ENCODE measurements around the gene ST7. TPM values are rescaled to one million over a fixed set of nuclear protein-coding genes. Genes with fewer than 3 reads are reported as not detected.

ST7 gene
- total RNA-seq, 2 donors from 2014 or later = 24.6 to 34.3 TPM

DNA sequence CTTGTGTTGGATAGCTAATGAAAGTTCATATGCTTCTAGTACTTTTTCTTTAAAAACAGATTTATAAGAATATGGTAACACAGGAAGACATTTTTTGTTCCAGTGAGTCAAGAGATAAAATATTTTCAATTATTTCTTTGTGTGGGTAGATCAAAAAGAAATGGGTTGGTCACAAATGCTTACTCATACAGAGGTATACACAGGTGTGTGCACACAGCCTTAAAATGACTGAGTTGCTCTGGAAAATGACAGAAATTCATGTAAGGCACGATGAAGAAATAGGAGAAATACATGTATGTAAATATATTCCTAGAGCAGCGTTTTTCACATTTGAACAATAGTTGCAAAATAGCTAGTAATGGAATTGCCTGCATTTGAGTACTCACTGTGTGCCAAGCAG, 66.0 kb downstream of the ST7 start:
- DNase-seq (no peak), ATAC-seq (no peak)
- H3K27me3 ChIP-seq = no peaks in the 10 kb centered on the region
- H3K4me1 ChIP-seq = peaks cover 11% of the 10 kb centered on the region
- intact Hi-C loops (cut with DNase I) = no loop called here
- no peak for TF ChIP-seq POLR2A (IDR thresholded peaks at IDR 0.05)
- TF ChIP-seq, protein P1, sequence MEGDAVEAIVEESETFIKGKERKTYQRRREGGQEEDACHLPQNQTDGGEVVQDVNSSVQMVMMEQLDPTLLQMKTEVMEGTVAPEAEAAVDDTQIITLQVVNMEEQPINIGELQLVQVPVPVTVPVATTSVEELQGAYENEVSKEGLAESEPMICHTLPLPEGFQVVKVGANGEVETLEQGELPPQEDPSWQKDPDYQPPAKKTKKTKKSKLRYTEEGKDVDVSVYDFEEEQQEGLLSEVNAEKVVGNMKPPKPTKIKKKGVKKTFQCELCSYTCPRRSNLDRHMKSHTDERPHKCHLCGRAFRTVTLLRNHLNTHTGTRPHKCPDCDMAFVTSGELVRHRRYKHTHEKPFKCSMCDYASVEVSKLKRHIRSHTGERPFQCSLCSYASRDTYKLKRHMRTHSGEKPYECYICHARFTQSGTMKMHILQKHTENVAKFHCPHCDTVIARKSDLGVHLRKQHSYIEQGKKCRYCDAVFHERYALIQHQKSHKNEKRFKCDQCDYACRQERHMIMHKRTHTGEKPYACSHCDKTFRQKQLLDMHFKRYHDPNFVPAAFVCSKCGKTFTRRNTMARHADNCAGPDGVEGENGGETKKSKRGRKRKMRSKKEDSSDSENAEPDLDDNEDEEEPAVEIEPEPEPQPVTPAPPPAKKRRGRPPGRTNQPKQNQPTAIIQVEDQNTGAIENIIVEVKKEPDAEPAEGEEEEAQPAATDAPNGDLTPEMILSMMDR (IDR thresholded peaks at IDR 0.05) = no peak
- H3K27ac ChIP-seq = no peak overlapping the region
- no peak overlapping the region for H3K4me3 ChIP-seq
- 71 to 83% methylated on average over 2 of the region's 2 CpGs for WGBS, 2 donors
- H3K36me3 ChIP-seq (replicated peaks in 1 of 2; ENCODE audit: insufficient read depth in 1 of 2, low read depth in 2 of 2) = no peaks in the 10 kb centered on the region
- H3K9me3 ChIP-seq = no peaks in the 10 kb centered on the region

DNA sequence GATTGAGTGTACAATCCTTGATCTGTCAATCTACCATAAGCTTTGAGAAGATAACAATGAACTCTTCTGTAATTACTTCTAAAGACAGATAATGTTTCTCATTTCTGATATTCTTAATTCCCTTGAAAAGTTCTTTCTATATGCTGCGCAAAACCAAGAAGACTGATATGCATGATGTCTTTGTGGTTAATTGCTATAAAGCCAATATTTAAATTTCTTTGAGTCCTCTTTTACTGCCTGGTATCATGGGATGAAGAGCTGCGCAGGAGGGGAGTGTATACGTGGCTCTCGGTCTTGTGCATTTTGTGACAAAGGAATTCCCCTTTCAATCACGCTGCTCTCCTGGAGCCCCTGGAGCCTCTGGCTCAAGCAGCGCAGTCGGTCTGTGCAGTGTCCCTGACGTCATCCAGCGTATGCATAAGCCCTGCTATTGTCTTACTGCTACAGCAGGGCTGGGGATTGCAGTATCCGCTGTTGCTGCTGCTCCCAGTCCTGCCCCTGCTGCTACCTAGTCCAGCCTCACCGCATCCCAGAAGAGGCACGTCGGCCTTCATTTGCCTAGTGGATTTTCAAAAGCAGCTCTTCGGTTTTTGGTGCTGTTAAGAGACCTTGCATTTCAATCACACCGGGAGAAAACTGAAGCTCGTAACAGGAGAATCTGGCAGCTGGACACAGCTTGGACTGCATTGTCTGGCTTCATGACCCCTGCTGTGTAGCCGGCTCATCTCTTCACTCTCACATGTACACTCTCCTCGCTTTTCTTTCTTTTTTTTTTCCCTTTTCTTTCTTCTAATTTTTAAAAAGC, 66.7 kb downstream of the ST7 start:
- Histone ChIP-seq H3K4me1 (peaks cover 6% of the 10 kb centered on the region), H3K27ac (peak overlapping the region in 1 of 4 donors; percentile 34), H3K27me3 (no peaks in the 10 kb centered on the region), H3K36me3 (replicated peaks in 1 of 2; ENCODE audit: insufficient read depth in 1 of 2, low read depth in 2 of 2) (no peaks in the 10 kb centered on the region), H3K9me3 (no peaks in the 10 kb centered on the region), H3K4me3 (no peak overlapping the region)
- ATAC-seq (peak; percentile 82), DNase-seq (peak; percentile 33 to 71 (median 60))
- 64 to 68% methylated on average over 17 to 18 of the region's 18 CpGs for WGBS, 2 donors
- intact Hi-C loops (cut with DNase I) = no loop called here
- TF ChIP-seq, protein P1 (IDR thresholded peaks at IDR 0.05) = no peak
- peak in 1 of 3 donors; percentile 30 for TF ChIP-seq POLR2A (IDR thresholded peaks at IDR 0.05)

DNA sequence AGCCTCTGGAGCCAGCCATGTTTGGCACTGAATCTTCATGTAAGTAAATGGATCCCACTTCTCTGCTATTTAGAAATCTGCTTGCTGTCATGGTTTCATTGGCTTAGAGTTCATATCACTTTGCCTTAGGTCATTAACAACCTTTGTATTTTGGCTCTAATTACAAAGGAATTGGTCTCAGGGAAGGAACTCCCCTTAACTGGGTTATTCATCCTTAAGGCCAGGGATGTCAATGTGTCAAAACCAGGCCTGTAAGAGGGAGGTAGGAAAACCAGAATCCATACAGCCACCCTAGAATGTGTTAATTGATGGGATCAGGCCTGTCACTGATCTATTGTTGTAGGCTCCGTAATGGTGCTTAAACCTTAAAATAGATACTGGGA, 67.3 kb downstream of the ST7 start:
- no peak for ATAC-seq

DNA sequence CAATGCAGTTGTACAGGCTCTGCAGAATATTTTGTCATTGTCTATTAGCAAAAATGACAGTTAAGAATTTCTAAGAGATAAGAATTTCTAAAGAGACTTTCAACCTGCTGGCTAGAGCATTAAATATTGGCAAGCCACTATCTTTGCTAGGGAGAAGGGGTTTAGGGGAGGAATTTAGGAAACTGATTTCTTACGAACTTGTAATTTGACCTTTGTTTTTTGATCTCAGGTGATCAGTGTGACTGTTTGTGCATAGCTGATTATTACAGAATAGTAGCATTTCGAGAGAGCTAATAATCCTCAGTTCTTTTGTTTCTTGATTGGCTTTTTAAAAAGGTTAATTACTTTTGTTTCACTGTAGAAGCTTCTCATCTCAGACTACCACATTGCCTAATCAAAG, 68.1 kb downstream of the ST7 start:
- H3K27ac ChIP-seq = no peak overlapping the region
- no peaks in the 10 kb centered on the region for H3K27me3 ChIP-seq
- H3K9me3 ChIP-seq = no peaks in the 10 kb centered on the region
- DNase-seq (no peak), ATAC-seq (no peak)
- 26 to 28% methylated on average over 2 of the region's 2 CpGs for WGBS, 2 donors
- H3K36me3 ChIP-seq (replicated peaks in 1 of 2; ENCODE audit: insufficient read depth in 1 of 2, low read depth in 2 of 2) = no peaks in the 10 kb centered on the region
- H3K4me3 ChIP-seq = no peak overlapping the region
- intact Hi-C loops (cut with DNase I) = no loop called here
- peaks cover 10% of the 10 kb centered on the region for H3K4me1 ChIP-seq
- no peak for TF ChIP-seq POLR2A (IDR thresholded peaks at IDR 0.05)
- TF ChIP-seq, protein P1 (IDR thresholded peaks at IDR 0.05) = no peak

More for the DNA sequence above, 67.3 kb downstream of the ST7 start:
- no peak overlapping the region for H3K4me3 ChIP-seq
- no peak for DNase-seq
- intact Hi-C loops (cut with DNase I) = no loop called here
- H3K27ac ChIP-seq = peak overlapping the region in 1 of 4 donors; percentile 34
- no peak for TF ChIP-seq POLR2A (IDR thresholded peaks at IDR 0.05)
- TF ChIP-seq, protein P1 (IDR thresholded peaks at IDR 0.05) = no peak
- no peaks in the 10 kb centered on the region for H3K27me3 ChIP-seq
- H3K36me3 ChIP-seq (replicated peaks in 1 of 2; ENCODE audit: insufficient read depth in 1 of 2, low read depth in 2 of 2) = no peaks in the 10 kb centered on the region
- peaks cover 6% of the 10 kb centered on the region for H3K4me1 ChIP-seq
- H3K9me3 ChIP-seq = no peaks in the 10 kb centered on the region
- 57 to 79% methylated on average over 1 of the region's 1 CpG for WGBS, 2 donors

DNA sequence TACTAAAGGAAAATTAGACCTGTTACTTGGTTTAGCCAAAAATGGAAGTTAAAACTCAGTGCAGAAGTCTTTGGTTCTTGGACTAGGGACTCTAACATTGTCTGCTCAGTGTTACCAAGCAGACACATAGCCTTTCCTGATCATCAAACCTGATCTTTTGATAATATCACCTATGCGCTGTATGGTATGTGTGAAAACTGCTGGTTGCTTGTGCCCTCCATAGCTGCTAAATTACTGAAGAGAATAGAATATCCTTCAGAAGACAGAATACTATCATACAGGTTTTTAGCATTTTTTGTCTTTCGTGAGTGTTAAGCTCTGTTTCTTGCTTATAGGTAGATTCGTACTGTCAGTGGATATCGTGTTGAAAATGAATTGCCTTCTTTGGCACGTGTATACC, 68.7 kb downstream of the ST7 start:
- Histone ChIP-seq H3K4me1 (peaks cover 10% of the 10 kb centered on the region), H3K9me3 (no peaks in the 10 kb centered on the region), H3K4me3 (no peak overlapping the region), H3K27me3 (no peaks in the 10 kb centered on the region), H3K36me3 (replicated peaks in 1 of 2; ENCODE audit: insufficient read depth in 1 of 2, low read depth in 2 of 2) (no peaks in the 10 kb centered on the region), H3K27ac (no peak overlapping the region)
- 89 to 93% methylated on average over 5 of the region's 5 CpGs for WGBS, 2 donors
- intact Hi-C loops (cut with DNase I) = no loop called here
- TF ChIP-seq POLR2A (IDR thresholded peaks at IDR 0.05) = no peak
- ATAC-seq (no peak), DNase-seq (no peak)
